D721Med (cell line): ENCODE results near the gene CLCN7.
A peak's percentile ranks its signal among the peaks of the same experiment; 100 is the strongest.

Experiments
- DNase-seq: peaks from one replicate; pipeline ENCODE4 v3.0.0; 2011; ENCODE audit warnings: low spot score; ENCODE audit not compliant: insufficient read length
- FAIRE-seq: peaks from 2 replicates; lab custom pipeline; 2011; peaks lifted over from hg19 to GRCh38; lab: Jason Lieb, UNC
- CTCF ChIP-seq: IDR thresholded peaks from 2 replicates; pipeline ENCODE4 v1.5.1; 2012; ENCODE audit warnings: mild to moderate bottlenecking, control low read depth; ENCODE audit not compliant: insufficient read depth; ENCODE audit errors: missing control alignments

Gene CLCN7

GRCh38 chr16:1474796-1475551, at the start of gene CLCN7:
Gene CLCN7 (minus strand): TSS chr16:1475028. CDS start chr16:1474974, 54 bp downstream.
- peak; percentile 99 for DNase-seq
- TF ChIP-seq CTCF: no peak
- FAIRE-seq: no peak

GRCh38 chr16:1524366-1524765, 49.5 kb upstream of the CLCN7 start:
- no peak for DNase-seq
- no peak for TF ChIP-seq CTCF
- FAIRE-seq: no peak

GRCh38 chr16:1523581-1524245, 48.9 kb upstream of the CLCN7 start:
- no peak for TF ChIP-seq CTCF
- DNase-seq (no peak), FAIRE-seq (no peak)

- no peak for DNase-seq
- no peak for FAIRE-seq
- TF ChIP-seq CTCF: no peak
Observed at GRCh38 chr16:1520461-1520860, 45.6 kb upstream of the CLCN7 start.

GRCh38 chr16:1519831-1520230, 45.0 kb upstream of the CLCN7 start:
- DNase-seq (no peak), FAIRE-seq (no peak)
- TF ChIP-seq CTCF: no peak

- FAIRE-seq: no peak
- no peak for TF ChIP-seq CTCF
- no peak for DNase-seq
Observed at GRCh38 chr16:1518626-1519135, 43.9 kb upstream of the CLCN7 start.

GRCh38 chr16:1514507-1514906, 39.7 kb upstream of the CLCN7 start:
- FAIRE-seq (no peak), DNase-seq (no peak)
- TF ChIP-seq CTCF: no peak
